HG02678 (cell line): ENCODE data around the gene NUTF2.
A peak's percentile ranks its signal among the peaks of the same experiment; 100 is the strongest.
"Not testable (repeated sequence)": the region's sequence is repeated elsewhere in the genome, so short reads cannot be mapped to it uniquely, and the experiment has no call there.

Source experiments
- ATAC-seq: cut with Tn5 transposase; IDR thresholded peaks from one replicate; pipeline ENCODE4 v1.9.1; 2021; ENCODE audit warnings: mild to moderate bottlenecking, moderate library complexity; ENCODE audit not compliant: unreplicated experiment

Gene NUTF2

DNA sequence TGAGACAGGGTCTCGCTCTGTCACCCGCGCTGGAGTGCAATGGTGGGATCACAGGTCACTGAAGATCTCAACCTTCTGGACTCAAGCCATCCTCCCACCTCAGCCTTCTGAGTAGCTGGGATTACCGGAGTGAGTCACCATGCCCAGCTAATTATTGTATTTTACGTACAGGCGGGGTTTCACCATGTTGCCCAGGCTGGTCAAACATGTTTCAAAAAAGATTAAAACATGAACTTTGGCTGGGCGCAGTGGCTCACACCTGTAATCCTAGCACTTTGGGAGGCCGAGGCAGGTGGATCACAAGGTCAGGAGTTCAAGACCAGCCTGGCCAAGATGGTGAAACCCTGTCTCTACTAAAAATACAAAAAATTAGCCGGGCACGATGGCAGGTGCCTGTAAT, 9.5 kb upstream of the NUTF2 start:
- not testable (repeated sequence) for ATAC-seq

DNA sequence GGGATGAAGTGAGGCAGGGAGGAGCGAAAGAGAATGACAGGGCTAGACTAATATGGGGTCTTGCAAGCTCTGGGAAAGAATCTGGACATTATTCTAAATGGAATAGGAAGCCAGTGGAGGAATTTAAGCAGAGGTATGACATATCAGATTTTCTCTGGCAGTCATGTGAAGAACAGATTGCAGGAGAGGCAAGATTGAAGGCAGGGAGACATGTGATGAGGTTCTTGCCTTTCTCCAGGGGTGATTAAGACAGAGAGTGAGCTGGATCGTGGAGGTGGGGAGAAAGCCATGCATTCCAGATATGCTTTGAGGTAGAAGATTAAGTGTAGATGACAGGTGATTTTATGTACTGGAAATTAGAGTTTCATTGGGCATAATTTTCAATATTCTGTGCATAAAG, 8.9 kb upstream of the NUTF2 start:
- ATAC-seq, result no peak

DNA sequence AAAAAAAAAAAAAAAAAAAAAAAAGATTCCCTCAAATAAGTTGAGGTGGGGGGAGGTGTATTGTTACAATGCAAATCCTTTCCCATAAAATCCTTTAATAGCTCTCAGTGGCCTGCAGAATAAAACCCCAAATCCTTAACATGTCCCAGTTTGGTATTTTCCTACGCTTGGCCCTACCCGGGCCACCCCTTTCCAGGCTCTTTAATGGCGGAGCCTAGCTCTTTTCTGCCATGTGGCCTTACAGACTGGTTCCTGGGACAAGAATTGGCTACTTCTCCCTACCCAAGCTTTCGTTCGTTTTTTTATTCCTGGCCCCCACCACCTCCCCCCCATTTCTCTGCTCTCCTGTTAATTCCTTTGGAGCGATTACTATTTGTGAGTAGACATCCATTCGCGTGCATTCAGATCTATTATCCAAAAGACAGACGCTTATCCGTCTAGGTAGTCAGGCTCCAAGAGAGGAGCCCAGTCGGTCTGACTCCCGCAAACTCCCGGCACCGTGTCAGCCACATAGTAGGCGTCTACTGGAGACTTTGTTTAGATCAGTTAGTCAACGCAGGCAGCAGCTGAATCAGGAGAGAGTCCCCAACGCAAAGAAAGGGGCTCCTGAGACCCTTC, 5.4 kb upstream of the NUTF2 start:
- no peak for ATAC-seq

DNA sequence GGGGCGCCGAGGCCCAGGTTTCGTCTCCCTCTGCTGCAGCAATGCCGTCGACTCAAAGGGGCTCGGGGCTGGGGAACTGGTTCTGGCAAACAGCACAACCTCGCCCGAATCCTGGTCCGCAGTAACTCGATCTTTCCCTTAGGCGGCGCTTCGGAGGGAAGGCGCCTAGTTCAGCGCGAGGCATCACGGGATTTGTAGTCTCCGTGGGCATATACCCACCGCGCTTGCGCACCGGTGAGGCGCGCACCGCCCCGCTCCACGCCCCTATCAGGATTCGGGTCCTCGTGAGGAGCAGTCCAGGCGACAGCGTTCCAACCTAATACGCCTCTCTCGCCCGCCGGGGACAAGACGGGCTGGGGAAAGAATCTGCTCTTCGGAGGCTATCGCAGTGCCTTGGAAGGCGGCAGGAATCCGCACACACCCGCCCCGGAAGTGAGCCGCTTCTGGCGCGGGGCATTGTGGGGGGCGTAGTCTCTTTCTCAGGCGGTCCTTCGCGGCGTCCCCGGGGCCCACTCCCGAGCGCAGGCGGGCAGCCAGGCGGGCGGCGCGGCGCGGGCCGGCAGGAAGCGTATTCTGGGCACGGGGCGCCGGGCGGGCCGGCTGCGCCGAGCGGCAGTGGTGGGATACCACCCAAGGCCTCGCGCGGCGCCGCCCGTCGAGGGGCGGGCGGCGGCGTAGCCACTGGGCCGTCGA, 4.8 kb upstream of the NUTF2 start, which contains the start of gene THAP11:
TSS of gene THAP11 (plus strand) at position 505 of the 693 bp plus-strand sequence. CDS start 235 bp downstream, outside the sequence.
- peak; percentile 49 for ATAC-seq

DNA sequence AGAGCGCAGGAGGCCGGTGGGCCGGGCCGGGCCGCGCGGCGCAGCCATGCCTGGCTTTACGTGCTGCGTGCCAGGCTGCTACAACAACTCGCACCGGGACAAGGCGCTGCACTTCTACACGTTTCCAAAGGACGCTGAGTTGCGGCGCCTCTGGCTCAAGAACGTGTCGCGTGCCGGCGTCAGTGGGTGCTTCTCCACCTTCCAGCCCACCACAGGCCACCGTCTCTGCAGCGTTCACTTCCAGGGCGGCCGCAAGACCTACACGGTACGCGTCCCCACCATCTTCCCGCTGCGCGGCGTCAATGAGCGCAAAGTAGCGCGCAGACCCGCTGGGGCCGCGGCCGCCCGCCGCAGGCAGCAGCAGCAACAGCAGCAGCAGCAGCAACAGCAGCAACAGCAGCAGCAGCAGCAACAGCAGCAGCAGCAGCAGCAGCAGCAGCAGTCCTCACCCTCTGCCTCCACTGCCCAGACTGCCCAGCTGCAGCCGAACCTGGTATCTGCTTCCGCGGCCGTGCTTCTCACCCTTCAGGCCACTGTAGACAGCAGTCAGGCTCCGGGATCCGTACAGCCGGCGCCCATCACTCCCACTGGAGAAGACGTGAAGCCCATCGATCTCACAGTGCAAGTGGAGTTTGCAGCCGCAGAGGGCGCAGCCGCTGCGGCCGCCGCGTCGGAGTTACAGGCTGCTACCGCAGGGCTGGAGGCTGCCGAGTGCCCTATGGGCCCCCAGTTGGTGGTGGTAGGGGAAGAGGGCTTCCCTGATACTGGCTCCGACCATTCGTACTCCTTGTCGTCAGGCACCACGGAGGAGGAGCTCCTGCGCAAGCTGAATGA, 4.0 kb upstream of the NUTF2 start:
- ATAC-seq, result peak; percentile 15

DNA sequence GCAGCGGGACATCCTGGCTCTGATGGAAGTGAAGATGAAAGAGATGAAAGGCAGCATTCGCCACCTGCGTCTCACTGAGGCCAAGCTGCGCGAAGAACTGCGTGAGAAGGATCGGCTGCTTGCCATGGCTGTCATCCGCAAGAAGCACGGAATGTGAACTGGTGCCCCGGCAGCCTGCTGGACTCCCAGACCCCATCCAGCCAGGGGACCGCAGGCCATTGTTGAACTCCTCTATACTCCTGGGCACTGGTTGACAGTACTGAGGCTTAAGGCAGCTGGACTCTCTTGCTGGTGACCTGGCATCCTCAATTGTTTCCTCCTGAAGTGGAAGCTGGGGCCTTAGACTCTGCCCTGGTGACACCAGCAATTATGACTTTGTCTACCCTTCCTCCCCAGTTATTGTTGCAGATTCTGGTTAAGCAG, 3.4 kb upstream of the NUTF2 start:
- ATAC-seq, result no peak

DNA sequence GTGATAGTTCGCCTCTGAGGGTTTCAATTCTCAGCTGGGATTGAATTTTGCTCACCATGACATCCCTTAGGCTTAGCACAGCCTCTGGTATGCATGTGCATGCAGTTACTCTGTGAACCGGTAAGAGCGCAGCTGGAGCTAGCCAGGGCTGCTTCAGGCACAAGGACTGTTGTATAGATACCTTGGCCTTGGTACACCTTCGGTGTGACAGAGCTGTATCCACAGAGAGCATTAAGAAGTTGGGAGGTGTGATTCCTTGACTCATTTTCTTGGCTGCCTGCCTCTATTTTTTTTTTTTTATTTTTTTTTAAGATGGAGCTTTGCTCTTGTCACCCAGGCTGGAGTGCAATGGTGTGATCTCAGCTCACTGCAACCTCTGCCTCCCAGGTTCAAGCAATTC, 2.2 kb upstream of the NUTF2 start:
- ATAC-seq, result no peak

DNA sequence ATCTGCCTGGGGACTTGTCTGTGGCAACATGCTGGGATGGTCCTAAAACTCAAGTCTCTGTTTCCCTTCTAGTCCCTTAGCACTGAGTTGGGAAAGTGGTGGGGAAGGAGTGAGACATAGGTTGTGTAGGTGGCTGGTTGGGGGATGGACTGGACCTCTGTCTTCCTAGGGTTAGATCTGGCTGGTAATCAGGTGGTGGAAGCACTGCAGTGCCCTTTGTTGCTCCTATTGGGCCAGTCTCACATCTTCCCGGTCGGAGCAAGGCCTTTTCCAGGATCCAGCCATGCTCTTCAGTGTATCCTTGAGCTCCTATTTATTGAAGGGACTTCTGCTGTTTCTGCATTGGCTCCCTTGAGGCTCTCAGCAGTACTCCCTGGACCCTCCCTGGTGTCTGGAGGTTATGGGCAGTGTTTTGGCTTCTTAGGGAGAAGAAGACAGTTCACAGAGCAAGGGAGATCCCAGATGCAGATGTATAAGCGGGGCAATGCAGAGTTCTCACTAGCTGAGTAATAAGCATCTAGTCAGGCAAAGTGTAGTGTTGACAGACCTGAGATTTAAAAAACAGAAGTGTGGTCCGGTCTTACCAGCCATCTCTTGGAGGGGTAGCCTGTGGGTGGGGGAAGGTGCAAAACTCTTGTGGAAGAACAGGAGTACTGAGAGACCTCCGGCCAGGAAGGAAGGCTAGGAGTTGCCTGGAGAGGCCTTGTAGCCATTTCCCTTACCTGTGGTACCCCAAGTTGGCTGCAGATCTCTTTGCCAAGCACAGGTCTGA, 1.3 kb upstream of the NUTF2 start:
- ATAC-seq, result no peak

DNA sequence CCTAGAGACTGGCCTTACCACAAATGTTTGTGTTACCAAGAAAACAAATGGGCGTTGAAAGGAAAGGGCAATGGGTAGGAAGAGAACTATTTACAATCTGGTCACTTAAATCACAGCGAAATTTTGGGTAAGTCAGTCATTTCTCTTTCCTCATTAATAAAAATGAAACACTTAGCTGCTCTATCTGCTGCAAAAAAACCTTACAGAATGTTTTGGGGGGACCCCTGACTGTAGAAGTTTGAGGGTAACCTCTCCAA, 742 bp upstream of the NUTF2 start:
- no peak for ATAC-seq

DNA sequence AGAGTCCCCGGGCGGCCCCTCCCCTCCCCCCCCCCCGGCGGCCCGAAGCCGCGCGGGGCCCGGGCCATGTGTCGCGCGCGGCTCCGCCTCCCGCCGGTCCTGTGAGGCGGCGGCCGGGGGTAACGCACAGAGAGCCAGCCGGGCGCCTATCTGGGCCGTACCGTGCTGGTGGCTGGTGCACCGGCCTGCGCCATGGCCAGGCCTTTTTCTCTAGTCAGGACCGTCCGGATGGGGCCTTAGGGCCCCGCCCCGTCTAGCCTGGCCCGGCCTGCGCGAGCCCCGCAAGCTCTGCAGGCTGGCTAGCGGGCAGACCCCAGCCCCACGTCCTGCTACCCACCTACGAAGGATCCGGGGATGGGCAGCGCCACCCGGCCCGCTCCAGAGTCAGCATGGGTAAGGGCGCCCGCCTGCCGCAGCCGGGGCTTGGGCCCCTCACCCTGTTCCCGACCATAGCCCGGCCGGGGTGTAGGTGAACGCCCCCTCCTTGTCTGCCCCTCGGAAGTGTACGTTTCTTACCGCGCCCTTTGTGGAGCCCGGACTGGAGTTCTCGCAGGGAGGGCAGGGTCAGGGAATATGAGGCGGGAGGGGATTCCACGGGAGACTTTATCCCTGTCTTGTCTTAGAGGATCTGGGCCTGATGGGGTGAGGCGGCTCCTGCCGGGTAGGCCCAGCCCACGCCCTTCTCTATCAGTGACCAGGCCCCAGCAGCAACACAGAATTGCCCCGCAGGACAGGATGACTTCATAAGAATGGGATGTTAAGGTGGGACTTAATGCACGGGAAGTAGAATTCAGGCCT, 530 bp downstream of the NUTF2 start, which contains the start of gene CENPT:
TSS of gene CENPT (minus strand) at position 630 of the 798 bp plus-strand sequence. CDS start 13,834 bp downstream, outside the sequence.
- peak; percentile 41 for ATAC-seq

DNA sequence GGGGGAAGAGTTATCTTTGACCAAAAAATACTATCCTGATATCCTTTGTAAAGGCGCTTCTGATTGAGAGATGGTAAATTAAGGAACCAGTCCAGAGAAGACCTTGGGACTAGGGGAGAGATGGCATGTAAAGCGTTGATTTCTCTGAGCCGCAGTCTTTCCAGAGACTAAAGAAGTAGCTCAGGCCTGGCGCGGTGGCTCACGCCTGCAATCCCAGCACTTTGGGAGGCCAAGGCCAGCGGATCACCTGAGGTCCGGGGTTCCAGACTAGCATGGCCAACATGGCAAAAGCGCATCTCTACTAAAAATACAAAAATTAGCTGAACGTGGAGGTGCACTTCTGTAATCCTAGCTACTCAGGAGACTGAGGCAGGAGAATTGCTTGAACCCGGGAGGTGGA, 1.4 kb downstream of the NUTF2 start:
- no peak for ATAC-seq

DNA sequence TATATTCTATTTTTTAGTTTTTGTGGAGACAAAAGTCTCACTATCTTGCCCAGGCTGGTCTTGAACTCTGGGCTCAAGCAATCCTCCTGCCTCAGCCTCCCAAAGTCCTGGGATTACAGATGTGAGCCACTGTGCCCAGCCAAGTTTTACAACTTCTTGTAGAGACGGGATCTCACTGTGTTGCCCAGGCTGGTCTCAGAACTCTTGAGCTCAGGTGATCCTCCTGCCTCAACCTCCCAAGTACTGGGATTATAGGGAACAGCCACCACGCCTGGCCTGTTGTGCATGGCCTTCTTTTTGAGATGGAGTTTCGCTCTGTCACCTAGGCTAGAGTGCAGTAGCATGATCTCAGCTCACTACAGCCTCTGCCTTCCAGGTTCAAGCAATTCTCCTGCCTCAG, 6.9 kb downstream of the NUTF2 start:
- ATAC-seq, result no peak

DNA sequence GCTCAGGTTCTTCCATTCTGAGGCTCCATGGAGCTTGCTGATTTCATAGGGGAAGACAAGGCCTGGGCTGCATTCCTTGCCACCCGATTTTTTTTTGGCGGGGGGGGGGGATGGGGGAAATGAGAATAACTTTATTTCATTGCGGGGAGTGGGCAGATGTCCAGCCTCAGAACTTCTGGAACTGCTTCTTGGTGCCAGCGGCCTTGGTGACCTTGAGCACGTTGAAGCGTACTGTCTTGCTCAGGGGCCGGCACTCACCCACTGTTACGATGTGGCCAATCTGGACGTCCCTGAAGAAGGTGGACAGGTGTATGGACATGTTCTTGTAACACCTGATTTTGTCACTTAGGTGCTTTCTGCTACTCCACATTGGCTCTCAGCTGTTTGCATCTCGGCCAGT, 9.1 kb downstream of the NUTF2 start:
- ATAC-seq, result no peak

DNA sequence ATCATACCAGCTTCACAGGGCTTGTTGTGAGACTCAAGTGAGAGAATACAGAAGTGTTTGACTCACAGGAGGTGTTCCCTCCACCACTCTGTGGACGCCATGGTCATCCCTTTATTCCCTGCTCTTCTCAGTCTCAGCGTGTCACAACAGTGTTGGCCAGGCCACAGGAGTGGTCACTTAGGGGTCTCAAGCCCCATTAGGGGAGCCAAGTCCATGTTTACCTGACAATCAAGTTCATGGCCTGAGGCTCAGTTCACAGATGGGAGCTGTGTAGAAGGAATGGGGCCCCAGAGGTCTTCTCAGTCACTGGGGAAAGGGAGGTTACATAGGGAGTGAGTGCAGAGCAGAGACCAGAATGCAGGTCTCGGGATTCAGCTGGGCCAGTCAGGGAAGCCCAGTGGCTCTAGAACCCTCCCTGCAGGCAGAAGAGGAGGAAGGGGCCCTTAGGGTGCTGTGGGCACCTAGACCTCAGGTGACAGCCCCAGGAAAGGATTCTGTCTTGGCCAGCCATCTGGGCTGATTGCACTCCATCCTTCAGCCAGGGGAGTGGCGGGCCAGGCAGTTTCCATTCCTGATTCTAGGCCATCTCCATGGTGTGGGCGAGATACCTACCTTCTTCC, 10.3 kb downstream of the NUTF2 start:
- ATAC-seq, result no peak

DNA sequence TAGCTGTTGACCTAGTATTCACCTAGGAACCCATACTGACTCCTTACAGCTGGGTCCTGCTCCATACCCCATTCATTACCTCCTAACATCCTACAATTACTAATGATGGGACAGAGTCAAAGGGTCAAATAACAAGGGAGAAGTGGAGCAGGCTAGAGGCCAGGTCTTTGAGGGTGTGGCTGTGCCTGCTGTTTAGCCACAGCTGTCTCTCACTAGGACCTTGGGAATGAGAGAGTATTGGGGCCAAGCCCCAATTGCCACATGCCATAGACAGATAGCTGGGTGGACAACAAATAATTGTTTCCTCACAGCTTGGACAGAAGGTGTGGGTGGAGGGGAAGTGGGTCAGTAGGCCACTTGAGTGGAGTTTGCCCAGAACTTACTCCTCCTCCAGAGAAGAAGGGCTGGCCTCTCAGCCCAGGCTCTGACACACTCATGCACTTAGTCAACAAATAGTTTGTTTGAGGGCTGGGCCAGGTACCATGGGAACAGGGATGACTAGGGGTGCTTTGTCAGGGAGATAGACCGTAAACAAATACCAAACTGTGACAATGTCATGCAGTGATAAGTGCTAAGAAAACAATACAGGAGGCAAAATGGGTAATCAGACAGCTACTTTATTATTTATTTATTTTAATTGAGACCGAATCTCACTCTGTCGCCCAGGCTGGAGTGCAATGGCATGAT, 11.0 kb downstream of the NUTF2 start:
- no peak for ATAC-seq

DNA sequence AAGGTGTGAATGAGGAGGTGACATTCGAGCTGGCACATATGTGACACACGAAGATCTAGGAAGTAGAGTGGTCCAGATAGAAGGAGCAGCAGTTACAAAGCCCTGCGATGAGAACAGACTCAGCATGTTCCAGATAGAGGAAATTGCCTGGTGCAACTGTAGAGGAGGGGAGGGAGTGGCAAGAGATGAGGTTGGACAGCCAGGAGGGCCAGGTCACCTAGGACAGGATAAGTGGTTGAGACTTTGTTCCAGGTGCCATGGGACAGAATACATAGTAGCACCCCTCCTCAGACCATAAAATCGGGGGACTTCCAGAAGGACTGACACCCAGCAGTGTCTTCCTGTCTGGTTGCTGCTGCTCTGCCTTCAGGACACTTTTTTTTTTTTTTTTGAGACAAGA, 11.8 kb downstream of the NUTF2 start:
- no peak for ATAC-seq

DNA sequence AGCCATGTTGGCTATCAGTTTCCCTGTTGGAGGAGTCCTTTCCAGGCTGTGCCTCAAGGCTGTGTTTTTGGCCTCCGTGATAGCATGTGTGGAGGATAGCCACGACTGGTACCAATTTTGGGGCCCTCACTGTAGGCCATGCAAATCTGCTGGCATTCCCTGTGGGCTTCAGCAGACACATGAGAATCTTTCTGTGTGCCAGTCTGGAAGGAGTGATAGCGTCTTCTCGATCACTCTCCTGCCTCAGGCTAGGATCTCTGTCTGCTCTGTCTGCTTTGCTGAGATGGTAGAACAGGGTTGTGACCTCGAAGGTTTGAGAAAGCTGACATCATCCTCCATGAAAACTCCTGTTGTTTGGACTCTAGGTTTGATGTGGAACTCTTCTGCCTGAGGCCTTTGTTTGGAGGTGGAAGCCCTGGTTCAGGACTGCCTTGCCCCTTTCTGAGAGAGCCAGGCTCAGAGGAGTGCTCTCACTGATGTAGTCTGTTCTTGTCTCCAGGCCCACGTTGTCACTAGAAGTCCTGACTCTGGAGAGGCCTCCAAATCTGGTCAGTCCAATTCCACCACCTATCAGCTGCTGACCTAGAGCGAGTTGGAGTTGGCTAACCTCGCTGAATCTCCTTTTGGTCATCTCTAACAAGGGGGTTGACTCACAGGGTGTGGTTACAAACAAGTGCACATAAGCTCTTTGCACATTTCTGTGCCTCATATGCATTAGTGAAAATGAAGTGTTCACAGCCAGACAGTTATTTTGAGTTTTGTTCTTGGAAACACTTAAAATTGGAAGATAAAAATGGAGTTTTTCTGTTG, 14.1 kb downstream of the NUTF2 start:
- ATAC-seq, result no peak

DNA sequence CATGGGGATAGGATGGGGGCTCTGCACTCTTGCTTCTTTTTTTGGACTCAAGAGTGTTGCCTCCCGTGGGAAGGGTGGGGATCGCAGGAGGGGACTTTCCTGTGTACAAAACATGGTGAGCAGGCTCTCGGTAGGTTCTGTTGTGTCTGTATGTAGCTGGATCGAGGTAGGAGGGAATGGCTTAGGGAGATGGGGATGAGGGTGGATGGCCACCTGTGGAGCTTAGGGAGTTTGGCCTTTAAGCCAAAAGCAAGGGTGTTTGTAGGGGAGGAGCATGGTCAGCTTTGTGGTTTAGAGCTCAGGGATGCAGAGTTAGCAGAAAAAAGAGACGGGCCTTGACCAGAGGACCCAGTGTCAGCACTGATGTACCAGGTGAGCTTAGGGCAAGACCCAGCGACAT, 15.1 kb downstream of the NUTF2 start:
- no peak for ATAC-seq
